HG02571 (cell line): ENCODE results near the gene NXF3.
"Not testable (repeated sequence)": the region's sequence is repeated elsewhere in the genome, so short reads cannot be mapped to it uniquely, and the experiment has no call there.

Experiments used
- ATAC-seq: cut with Tn5 transposase; IDR thresholded peaks from one replicate; pipeline ENCODE4 v1.9.1; 2021; ENCODE audit warnings: mild to moderate bottlenecking, moderate library complexity; ENCODE audit not compliant: unreplicated experiment

Gene NXF3

DNA sequence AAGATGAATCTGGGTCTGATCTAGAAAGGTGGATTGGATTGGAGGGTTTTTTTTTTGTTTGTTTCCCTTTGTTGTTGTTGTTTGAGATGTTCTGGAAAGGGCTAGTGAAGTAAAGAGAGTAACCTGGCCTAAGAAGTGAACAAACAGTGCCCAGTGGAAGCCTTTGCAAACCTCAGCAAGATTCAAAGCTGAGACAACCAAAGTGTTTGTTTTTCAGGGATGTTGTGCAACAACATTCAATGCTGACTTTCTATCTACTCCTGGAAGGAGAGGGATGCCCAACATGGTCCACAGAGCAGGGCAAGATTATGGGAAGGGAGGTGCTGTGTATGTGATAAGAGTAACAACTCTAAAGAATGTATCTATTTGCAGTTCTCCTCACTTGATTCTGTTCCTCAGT, 40.3 kb downstream of the NXF3 start:
- ATAC-seq = no peak

DNA sequence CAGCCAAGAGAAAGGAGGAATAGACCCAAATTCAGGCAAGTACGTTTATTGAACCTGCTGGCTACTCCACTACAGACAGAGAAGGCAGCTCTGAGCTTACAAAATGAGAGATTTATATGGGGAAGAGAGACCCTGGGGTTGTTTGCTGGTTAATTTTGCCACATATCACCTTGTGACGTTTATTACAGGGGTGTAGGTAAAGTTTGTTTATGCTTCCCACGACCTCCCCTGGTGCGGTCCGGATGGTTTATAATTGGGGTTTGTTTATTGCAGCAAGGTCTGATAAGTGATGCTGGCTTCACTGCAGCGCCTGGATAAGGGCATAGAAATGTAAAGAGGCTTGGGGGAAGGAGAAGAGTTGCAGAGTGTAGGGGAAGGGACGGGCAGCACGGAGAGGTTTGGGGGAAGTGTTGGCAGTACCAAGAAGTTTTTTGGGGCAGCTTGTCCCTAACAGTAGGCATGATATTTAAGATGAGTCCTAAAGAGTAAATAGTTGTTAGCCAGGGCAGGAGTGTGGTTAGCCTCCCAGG, 41.6 kb downstream of the NXF3 start:
- no peak for ATAC-seq

GRCh38 chrX:103033371-103033770, 59.6 kb downstream of the NXF3 start:
- ATAC-seq = not testable (repeated sequence)
